GM12878 (cell line): ENCODE measurements around the gene KIF2C.
A peak's percentile ranks its signal among the peaks of the same experiment; 100 is the strongest.

Experiments
- GATAD2B ChIP-seq: fragments of 450-650 bp; conservative IDR thresholded peaks from 2 replicates; pipeline ENCODE4 v1.6.1; 2017; ENCODE audit warnings: low read depth, mild to moderate bottlenecking, moderate library complexity
- POLR2A ChIP-seq: IDR thresholded peaks from 2 replicates; pipeline ENCODE4 v1.6.1; 2011; ENCODE audit warnings: low read depth, mild to moderate bottlenecking, low read length
- POLR2AphosphoS5 ChIP-seq: IDR thresholded peaks from 2 replicates; pipeline ENCODE4 v1.6.1; 2011; ENCODE audit warnings: mild to moderate bottlenecking, low read length, inconsistent platforms
- TCF3 ChIP-seq: IDR thresholded peaks from 2 replicates; pipeline ENCODE4 v1.6.1; 2012; ENCODE audit warnings: low read depth, mild to moderate bottlenecking, low read length, borderline replicate concordance; ENCODE audit not compliant: insufficient read depth
- TCF7 ChIP-seq: IDR thresholded peaks from 2 replicates; pipeline ENCODE4 v1.6.1; 2014; ENCODE audit warnings: antibody characterized with exemption, borderline replicate concordance
- ZNF217 ChIP-seq: fragments of 450-650 bp; IDR thresholded peaks from 2 replicates; pipeline ENCODE4 v1.6.1; 2017; ENCODE audit warnings: antibody characterized with exemption, mild to moderate bottlenecking
- ZNF274 ChIP-seq: IDR thresholded peaks from one replicate; pipeline ENCODE4 v1.8.0; 2011; ENCODE audit not compliant: insufficient read length, insufficient read depth
- TF ChIP-seq, protein P1 (sequence below): IDR thresholded peaks from 2 replicates; pipeline ENCODE4 v1.6.1; 2012; ENCODE audit warnings: low read length, inconsistent platforms
- TF ChIP-seq, protein P2 (sequence below): fragments of 450-650 bp; IDR thresholded peaks from 2 replicates; pipeline ENCODE4 v1.6.1; 2018; ENCODE audit warnings: borderline replicate concordance, mild to moderate bottlenecking; ENCODE audit not compliant: partially characterized antibody
- TF ChIP-seq, protein P3 (sequence below), 3 experiments: IDR thresholded peaks in 2 of 3; conservative IDR thresholded peaks in 1 of 3; 2 replicates each; pipeline ENCODE4 v1.5.1; 2011; ENCODE audit warnings: low read depth in 3 of 3, low read length in 3 of 3, mild to moderate bottlenecking in 3 of 3, control low read depth in 2 of 3, moderate library complexity in 2 of 3, inconsistent platforms in 1 of 3, mixed read lengths in 1 of 3; ENCODE audit not compliant: control insufficient read depth in 2 of 3, insufficient read depth in 1 of 3; ENCODE audit errors: extremely low read depth in 1 of 3
- TF ChIP-seq, protein P4 (sequence below): fragments of 450-650 bp; IDR thresholded peaks from 2 replicates; pipeline ENCODE4 v1.6.1; 2017; ENCODE audit warnings: mild to moderate bottlenecking

DNA sequence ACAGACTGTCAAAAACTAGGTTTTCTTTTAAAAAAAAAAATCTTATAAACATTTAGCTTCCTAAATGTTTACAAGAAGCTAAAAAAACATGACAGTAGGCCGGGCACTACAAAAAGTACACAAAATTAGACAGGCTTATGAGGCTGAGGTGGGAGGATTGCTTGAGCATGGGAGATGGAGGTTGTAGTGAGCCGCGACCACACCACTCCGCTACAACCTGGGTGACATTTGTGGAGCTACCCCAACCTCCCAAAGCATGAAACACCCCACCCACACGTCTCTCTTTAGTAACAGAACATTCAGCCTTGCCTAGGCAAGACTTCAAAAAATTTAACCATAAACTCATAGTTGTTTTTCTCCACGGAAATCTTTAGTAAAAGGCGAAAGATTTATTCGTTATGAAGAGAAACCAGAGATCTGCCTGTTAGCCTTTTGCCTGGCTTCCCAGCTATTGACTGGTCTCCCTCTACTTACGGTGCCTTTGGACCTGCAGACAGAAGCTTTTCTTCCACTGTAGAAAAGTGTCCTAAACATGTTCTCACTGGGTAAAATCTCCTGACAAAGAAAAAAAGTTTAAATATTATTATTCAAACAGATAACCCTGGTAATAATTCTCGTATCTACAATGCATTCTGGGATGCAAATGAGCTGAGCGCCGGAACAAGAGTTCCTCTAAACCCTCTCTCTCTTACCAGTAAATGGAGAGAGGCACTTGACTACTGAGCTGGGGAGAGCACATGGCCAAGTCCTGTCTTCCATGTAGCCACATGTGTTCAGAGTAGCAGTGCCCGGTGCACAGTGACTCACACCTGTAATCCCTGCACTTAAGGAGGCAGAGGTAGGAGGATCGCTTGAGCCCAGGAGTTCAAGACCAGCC lies 17.9 kb upstream of the KIF2C start:
- TF ChIP-seq TCF7 (peak; percentile 96), POLR2AphosphoS5 (peak; percentile 100), ZNF217 (no peak), GATAD2B (no peak; the same call in 1 of the 2 replicates), POLR2A (peak; percentile 97), ZNF274 (no peak), TCF3 (peak; percentile 100)
- TF ChIP-seq, protein P1, sequence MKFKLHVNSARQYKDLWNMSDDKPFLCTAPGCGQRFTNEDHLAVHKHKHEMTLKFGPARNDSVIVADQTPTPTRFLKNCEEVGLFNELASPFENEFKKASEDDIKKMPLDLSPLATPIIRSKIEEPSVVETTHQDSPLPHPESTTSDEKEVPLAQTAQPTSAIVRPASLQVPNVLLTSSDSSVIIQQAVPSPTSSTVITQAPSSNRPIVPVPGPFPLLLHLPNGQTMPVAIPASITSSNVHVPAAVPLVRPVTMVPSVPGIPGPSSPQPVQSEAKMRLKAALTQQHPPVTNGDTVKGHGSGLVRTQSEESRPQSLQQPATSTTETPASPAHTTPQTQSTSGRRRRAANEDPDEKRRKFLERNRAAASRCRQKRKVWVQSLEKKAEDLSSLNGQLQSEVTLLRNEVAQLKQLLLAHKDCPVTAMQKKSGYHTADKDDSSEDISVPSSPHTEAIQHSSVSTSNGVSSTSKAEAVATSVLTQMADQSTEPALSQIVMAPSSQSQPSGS = peak; percentile 100
- TF ChIP-seq, protein P2, sequence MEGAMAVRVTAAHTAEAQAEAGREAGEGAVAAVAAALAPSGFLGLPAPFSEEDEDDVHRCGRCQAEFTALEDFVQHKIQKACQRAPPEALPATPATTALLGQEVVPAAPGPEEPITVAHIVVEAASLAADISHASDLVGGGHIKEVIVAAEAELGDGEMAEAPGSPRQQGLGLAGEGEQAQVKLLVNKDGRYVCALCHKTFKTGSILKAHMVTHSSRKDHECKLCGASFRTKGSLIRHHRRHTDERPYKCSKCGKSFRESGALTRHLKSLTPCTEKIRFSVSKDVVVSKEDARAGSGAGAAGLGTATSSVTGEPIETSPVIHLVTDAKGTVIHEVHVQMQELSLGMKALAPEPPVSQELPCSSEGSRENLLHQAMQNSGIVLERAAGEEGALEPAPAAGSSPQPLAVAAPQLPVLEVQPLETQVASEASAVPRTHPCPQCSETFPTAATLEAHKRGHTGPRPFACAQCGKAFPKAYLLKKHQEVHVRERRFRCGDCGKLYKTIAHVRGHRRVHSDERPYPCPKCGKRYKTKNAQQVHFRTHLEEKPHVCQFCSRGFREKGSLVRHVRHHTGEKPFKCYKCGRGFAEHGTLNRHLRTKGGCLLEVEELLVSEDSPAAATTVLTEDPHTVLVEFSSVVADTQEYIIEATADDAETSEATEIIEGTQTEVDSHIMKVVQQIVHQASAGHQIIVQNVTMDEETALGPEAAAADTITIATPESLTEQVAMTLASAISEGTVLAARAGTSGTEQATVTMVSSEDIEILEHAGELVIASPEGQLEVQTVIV = no peak
- TF ChIP-seq, protein P3, sequence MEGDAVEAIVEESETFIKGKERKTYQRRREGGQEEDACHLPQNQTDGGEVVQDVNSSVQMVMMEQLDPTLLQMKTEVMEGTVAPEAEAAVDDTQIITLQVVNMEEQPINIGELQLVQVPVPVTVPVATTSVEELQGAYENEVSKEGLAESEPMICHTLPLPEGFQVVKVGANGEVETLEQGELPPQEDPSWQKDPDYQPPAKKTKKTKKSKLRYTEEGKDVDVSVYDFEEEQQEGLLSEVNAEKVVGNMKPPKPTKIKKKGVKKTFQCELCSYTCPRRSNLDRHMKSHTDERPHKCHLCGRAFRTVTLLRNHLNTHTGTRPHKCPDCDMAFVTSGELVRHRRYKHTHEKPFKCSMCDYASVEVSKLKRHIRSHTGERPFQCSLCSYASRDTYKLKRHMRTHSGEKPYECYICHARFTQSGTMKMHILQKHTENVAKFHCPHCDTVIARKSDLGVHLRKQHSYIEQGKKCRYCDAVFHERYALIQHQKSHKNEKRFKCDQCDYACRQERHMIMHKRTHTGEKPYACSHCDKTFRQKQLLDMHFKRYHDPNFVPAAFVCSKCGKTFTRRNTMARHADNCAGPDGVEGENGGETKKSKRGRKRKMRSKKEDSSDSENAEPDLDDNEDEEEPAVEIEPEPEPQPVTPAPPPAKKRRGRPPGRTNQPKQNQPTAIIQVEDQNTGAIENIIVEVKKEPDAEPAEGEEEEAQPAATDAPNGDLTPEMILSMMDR (IDR thresholded peaks at IDR 0.05 in 2 of 3, conservative IDR thresholded peaks at IDR 0.05 in 1 of 3; ENCODE audit: control insufficient read depth in 2 of 3, extremely low read depth in 1 of 3, insufficient read depth in 1 of 3, low read depth in 3 of 3, low read length in 3 of 3) = peak in 1 of 3 experiments; percentile 16; a peak in 1 of 6 replicates
- TF ChIP-seq, protein P4, sequence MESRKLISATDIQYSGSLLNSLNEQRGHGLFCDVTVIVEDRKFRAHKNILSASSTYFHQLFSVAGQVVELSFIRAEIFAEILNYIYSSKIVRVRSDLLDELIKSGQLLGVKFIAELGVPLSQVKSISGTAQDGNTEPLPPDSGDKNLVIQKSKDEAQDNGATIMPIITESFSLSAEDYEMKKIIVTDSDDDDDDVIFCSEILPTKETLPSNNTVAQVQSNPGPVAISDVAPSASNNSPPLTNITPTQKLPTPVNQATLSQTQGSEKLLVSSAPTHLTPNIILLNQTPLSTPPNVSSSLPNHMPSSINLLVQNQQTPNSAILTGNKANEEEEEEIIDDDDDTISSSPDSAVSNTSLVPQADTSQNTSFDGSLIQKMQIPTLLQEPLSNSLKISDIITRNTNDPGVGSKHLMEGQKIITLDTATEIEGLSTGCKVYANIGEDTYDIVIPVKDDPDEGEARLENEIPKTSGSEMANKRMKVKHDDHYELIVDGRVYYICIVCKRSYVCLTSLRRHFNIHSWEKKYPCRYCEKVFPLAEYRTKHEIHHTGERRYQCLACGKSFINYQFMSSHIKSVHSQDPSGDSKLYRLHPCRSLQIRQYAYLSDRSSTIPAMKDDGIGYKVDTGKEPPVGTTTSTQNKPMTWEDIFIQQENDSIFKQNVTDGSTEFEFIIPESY = peak; percentile 84; the same call in 1 of the 2 replicates
